ENCODE results near the gene ATP6V0C. TPM values are rescaled to one million over a fixed set of nuclear protein-coding genes. Genes with fewer than 3 reads are reported as not detected.
A peak's percentile ranks its signal among the peaks of the same experiment; 100 is the strongest.

Gene ATP6V0C
- total and polyA plus RNA-seq, 2 of the 13 experiments (the other 11 are each of a cell fraction or from before 2014, with no cell fraction given): 10.4 to 20.1 TPM

- TF ChIP-seq, protein P1, sequence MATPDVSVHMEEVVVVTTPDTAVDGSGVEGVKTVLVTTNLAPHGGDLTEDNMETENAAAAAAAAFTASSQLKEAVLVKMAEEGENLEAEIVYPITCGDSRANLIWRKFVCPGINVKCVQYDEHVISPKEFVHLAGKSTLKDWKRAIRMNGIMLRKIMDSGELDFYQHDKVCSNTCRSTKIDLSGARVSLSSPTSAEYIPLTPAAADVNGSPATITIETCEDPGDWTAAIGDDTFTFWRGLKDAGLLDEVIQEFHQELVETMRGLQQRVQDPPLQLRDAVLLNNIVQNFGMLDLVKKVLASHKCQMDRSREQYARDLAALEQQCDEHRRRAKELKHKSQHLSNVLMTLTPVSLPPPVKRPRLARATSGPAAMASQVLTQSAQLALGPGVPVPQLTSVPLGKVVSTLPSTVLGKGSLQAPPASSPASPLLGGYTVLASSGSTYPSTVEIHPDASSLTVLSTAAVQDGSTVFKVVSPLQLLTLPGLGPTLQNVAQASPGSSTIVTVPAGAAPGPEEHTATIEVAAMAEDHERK (CRISPR knock-in tag; IDR thresholded peaks at IDR 0.05; ENCODE audit: low read depth): no peak
- TF ChIP-seq ONECUT2 (CRISPR knock-in tag; IDR thresholded peaks at IDR 0.05) (no peak), IKZF1 (IDR thresholded peaks at IDR 0.05) (no peak), HOXD1 (CRISPR knock-in tag; IDR thresholded peaks at IDR 0.05) (no peak)
- TF ChIP-seq, protein P2, sequence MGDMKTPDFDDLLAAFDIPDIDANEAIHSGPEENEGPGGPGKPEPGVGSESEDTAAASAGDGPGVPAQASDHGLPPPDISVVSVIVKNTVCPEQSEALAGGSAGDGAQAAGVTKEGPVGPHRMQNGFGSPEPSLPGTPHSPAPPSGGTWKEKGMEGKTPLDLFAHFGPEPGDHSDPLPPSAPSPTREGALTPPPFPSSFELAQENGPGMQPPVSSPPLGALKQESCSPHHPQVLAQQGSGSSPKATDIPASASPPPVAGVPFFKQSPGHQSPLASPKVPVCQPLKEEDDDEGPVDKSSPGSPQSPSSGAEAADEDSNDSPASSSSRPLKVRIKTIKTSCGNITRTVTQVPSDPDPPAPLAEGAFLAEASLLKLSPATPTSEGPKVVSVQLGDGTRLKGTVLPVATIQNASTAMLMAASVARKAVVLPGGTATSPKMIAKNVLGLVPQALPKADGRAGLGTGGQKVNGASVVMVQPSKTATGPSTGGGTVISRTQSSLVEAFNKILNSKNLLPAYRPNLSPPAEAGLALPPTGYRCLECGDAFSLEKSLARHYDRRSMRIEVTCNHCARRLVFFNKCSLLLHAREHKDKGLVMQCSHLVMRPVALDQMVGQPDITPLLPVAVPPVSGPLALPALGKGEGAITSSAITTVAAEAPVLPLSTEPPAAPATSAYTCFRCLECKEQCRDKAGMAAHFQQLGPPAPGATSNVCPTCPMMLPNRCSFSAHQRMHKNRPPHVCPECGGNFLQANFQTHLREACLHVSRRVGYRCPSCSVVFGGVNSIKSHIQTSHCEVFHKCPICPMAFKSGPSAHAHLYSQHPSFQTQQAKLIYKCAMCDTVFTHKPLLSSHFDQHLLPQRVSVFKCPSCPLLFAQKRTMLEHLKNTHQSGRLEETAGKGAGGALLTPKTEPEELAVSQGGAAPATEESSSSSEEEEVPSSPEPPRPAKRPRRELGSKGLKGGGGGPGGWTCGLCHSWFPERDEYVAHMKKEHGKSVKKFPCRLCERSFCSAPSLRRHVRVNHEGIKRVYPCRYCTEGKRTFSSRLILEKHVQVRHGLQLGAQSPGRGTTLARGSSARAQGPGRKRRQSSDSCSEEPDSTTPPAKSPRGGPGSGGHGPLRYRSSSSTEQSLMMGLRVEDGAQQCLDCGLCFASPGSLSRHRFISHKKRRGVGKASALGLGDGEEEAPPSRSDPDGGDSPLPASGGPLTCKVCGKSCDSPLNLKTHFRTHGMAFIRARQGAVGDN (CRISPR knock-in tag; IDR thresholded peaks at IDR 0.05): peak; percentile 20; the same call in 1 of the 2 replicates
Measured at GRCh38 chr16:2501946-2502895, 11.5 kb upstream of the ATP6V0C start (continued).

DNA sequence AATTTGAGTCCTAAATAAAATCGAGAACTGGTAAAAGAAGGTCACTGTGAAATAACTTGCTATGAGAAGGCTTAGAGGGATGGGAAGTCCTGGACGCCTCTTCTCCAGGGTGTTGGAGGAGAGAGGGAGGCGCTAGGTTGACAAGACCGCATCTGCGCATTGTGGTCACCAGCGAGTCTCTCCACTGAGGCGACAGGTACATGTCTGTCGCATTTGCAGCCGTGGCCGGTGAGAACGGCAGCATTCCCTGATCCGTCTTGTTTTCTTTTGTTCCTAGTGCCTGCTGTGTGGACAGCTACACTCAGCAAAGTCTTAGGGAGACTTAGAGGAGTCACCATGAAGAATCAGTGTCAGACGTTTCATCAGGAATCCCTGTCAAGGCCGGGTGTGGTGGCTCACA lies 8.1 kb upstream of the ATP6V0C start:
- peaks cover 22% of the 10 kb centered on the region for H3K4me1 ChIP-seq (ENCODE audit: insufficient read depth, low read length)
- TF ChIP-seq TCF7L2 (IDR thresholded peaks at IDR 0.05; ENCODE audit: low read depth, low read length) (no peak), HCFC1 (IDR thresholded peaks at IDR 0.05; ENCODE audit: low read depth, low read length) (no peak), ZFP36 (IDR thresholded peaks at IDR 0.05; ENCODE audit: borderline replicate concordance, low read depth, low read length, partially characterized antibody) (no peak), ZMAT3 (CRISPR knock-in tag; conservative IDR thresholded peaks at IDR 0.05) (no peak), SMARCE1 (IDR thresholded peaks at IDR 0.05; ENCODE audit: borderline replicate concordance) (no peak), FOXK1 (CRISPR knock-in tag; IDR thresholded peaks at IDR 0.05; ENCODE audit: borderline replicate concordance, low read depth) (no peak), FOXA3 (CRISPR knock-in tag; IDR thresholded peaks at IDR 0.05) (no peak), FLYWCH1 (CRISPR knock-in tag; IDR thresholded peaks at IDR 0.05) (no peak), ZIK1 (CRISPR knock-in tag; IDR thresholded peaks at IDR 0.05; ENCODE audit: borderline replicate concordance, low read depth) (no peak)
- TF ChIP-seq, protein P3, sequence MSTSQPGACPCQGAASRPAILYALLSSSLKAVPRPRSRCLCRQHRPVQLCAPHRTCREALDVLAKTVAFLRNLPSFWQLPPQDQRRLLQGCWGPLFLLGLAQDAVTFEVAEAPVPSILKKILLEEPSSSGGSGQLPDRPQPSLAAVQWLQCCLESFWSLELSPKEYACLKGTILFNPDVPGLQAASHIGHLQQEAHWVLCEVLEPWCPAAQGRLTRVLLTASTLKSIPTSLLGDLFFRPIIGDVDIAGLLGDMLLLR (CRISPR knock-in tag; IDR thresholded peaks at IDR 0.05): no peak
- in situ Hi-C loops (cut with HindIII; ENCODE audit: extremely low pct_ligation_motif_present, low pct_unique_long_range_greater_than_20kb) (no loop called here), intact Hi-C loops (cut with micrococcal nuclease; ENCODE audit: unreplicated experiment) (loop anchor here (10.0 kb wide), 1 partner anchor 161 kb away; the partner anchor contains the start of gene ABCA3)
- no peaks in the 10 kb centered on the region for H3K9me3 ChIP-seq (ENCODE audit: low read length)
- no peak overlapping the region for H3K27ac ChIP-seq (ENCODE audit: extremely low read length, insufficient read depth, low read length)
- BruUV-seq (replicated peaks): no TSS peak
- FAIRE-seq (no peak), DNase-seq (ENCODE audit: low spot score) (no peak), ATAC-seq (no peak)
- no peak overlapping the region for H3K4me3 ChIP-seq (replicated peaks in 1 of 3; ENCODE audit: insufficient read depth in 1 of 3, low read depth in 2 of 3, low read length in 3 of 3)
- ChIA-PET POLR2A (no interaction called here), CTCF (ENCODE audit: low intra/inter-chr PET ratio, low total read pairs) (no interaction called here)
- no peaks in the 10 kb centered on the region for H3K79me2 ChIP-seq (ENCODE audit: insufficient read depth, low read length)
- H3K4me2 ChIP-seq (ENCODE audit: low read depth, low read length): no peak overlapping the region
- 91% methylated on average over 14 of the region's 14 CpGs for WGBS (ENCODE audit: low lambda C conversion rate)
- no peaks in the 10 kb centered on the region for H3K27me3 ChIP-seq (ENCODE audit: control insufficient read depth in 1 of 2, insufficient read depth in 2 of 2, low read length in 2 of 2)
- peaks cover 0 to 2% of the 10 kb centered on the region in 2 experiments; a peak in 1 of 5 replicates for H3K36me3 ChIP-seq (replicated peaks in 1 of 2; ENCODE audit: control insufficient read depth in 1 of 2, insufficient read depth in 2 of 2, low read length in 2 of 2)
- H2AFZ ChIP-seq (ENCODE audit: low read length): no peak overlapping the region
- H3K9ac ChIP-seq (ENCODE audit: insufficient read depth, low read depth, low read length): no peak overlapping the region
- H4K20me1 ChIP-seq (ENCODE audit: insufficient read depth, low read length): no peaks in the 10 kb centered on the region
